HepG2 (cell line): ENCODE results near the gene FZD7. TPM values are rescaled to one million over a fixed set of nuclear protein-coding genes. Genes with fewer than 3 reads are reported as not detected.

Experiments
- ATAC-seq: fragments of 200-7000 bp; cut with Tn5 transposase; 3 replicates; pipeline ENCODE4 v1.9.1; 2020; ENCODE audit warnings: mild to moderate bottlenecking, moderate library complexity
- BruUV-seq: library from RNA; stranded (reverse); fragments of 400-500 nt; replicated peaks from 2 replicates; lab custom pipeline; 2021; lab: Mats Ljungman, UMichigan
- CTCF ChIA-PET: fragments of 300-600 bp; formaldehyde crosslinking; extraction: SDS; loops from one replicate; lab custom pipeline; 2021; ENCODE audit warnings: low total read pairs, inconsistent platforms, low intra/inter-chr PET ratio; lab: Yijun Ruan, JAX
- POLR2A ChIA-PET: fragments of 350-600 bp; sonication (Branson Sonifier 250); formaldehyde crosslinking; loops from one replicate; lab custom pipeline; 2020; ENCODE audit warnings: antibody characterized with exemption, inconsistent platforms; lab: Yijun Ruan, JAX
- DNase-seq: peaks from one replicate; pipeline ENCODE4 v3.0.0-alpha.2; 2015; ENCODE audit warnings: low spot score
- FAIRE-seq: peaks from 3 replicates; lab custom pipeline; 2011; peaks lifted over from hg19 to GRCh38; lab: Jason Lieb, UNC
- H2AFZ ChIP-seq: one replicate; pipeline ENCODE4 v1.6.1; 2011; ENCODE audit warnings: low read length, inconsistent platforms
- H3K27ac ChIP-seq: fragments of 300-600 bp; 3 replicates; pipeline ENCODE4 v1.8.0; 2011; ENCODE audit warnings: mixed run types, mild to moderate bottlenecking, mixed read lengths, low read length, inconsistent platforms; ENCODE audit not compliant: insufficient read depth; ENCODE audit errors: extremely low read length
- H3K27me3 ChIP-seq, 2 experiments: fragments of 200-600 bp in 1 of 2; 2 replicates in 1 of 2; 3 replicates in 1 of 2; pipeline versions ENCODE4 v1.6.0 to v1.8.0; 2011; ENCODE audit warnings: low read length in 2 of 2, mild to moderate bottlenecking in 2 of 2, moderate library complexity in 2 of 2, inconsistent platforms in 1 of 2; ENCODE audit not compliant: insufficient read depth in 2 of 2, control insufficient read depth in 1 of 2
- H3K36me3 ChIP-seq, 2 experiments: fragments of 200-600 bp in 1 of 2; replicated peaks in 1 of 2; 2 replicates in 1 of 2; 3 replicates in 1 of 2; pipeline versions ENCODE4 v1.5.1 to v1.8.0; 2011; ENCODE audit warnings: low read length in 2 of 2, inconsistent platforms in 1 of 2; ENCODE audit not compliant: insufficient read depth in 2 of 2, control insufficient read depth in 1 of 2
- H3K4me1 ChIP-seq: 2 replicates; pipeline ENCODE4 v1.5.1; 2012; ENCODE audit warnings: low read length, inconsistent platforms; ENCODE audit not compliant: insufficient read depth
- H3K4me2 ChIP-seq: 2 replicates; pipeline ENCODE4 v1.6.0; 2011; ENCODE audit warnings: low read depth, low read length, inconsistent platforms
- H3K4me3 ChIP-seq, 3 experiments: fragments of 200-600 bp in 1 of 3; sonication (generic), shearing (Covaris generic) in 1 of 3; replicated peaks in 1 of 3; 2 replicates each; pipeline ENCODE4 v1.5.1; 2011 to 2016; ENCODE audit warnings: low read length in 3 of 3, inconsistent platforms in 2 of 3, low read depth in 2 of 3, mild to moderate bottlenecking in 2 of 3, control low read depth in 1 of 3, mixed read lengths in 1 of 3; ENCODE audit not compliant: insufficient read depth in 1 of 3
- H3K79me2 ChIP-seq: one replicate; pipeline ENCODE4 v1.6.1; 2011; ENCODE audit warnings: low read length, inconsistent platforms; ENCODE audit not compliant: insufficient read depth
- H3K9ac ChIP-seq: 2 replicates; pipeline ENCODE4 v1.6.0; 2011; ENCODE audit warnings: mild to moderate bottlenecking, low read depth, low read length, inconsistent platforms; ENCODE audit not compliant: insufficient read depth
- H3K9me3 ChIP-seq: 2 replicates; pipeline ENCODE4 v1.5.1; 2012; ENCODE audit warnings: mild to moderate bottlenecking, low read length
- H4K20me1 ChIP-seq: 2 replicates; pipeline ENCODE4 v1.6.0; 2011; ENCODE audit warnings: inconsistent platforms, mild to moderate bottlenecking, low read length, moderate library complexity; ENCODE audit not compliant: insufficient read depth
- CREM ChIP-seq, 2 experiments: sonication (generic) in 1 of 2; formaldehyde crosslinking in 1 of 2; IDR thresholded peaks; 2 replicates each; pipeline versions ENCODE4 v1.4.0 to v1.6.1; 2016 to 2020; ENCODE audit warnings: antibody characterized with exemption in 1 of 2, mild to moderate bottlenecking in 1 of 2, missing genetic modification reagents in 1 of 2
- ERF ChIP-seq: IDR thresholded peaks from 2 replicates; pipeline ENCODE4 v1.6.1; 2018; ENCODE audit warnings: missing biosample characterization, missing genetic modification reagents
- NR1H2 ChIP-seq: sonication (generic); formaldehyde crosslinking; IDR thresholded peaks from 2 replicates; pipeline ENCODE4 v1.8.1; 2022; ENCODE audit warnings: low read depth, missing genetic modification reagents, borderline replicate concordance
- SIX4 ChIP-seq: sonication (generic); formaldehyde crosslinking; IDR thresholded peaks from 2 replicates; pipeline ENCODE4 v1.4.0; 2020; ENCODE audit warnings: missing genetic modification reagents
- U2AF1 ChIP-seq: fragments of 200-400 bp; formaldehyde crosslinking; optimal IDR thresholded peaks from 2 replicates; pipeline ENCODE3; 2017; ENCODE audit warnings: mild to moderate bottlenecking, low read depth, low read length
- ZNF350 ChIP-seq: sonication (generic); formaldehyde crosslinking; IDR thresholded peaks from 2 replicates; pipeline ENCODE4 v1.4.0; 2020; ENCODE audit warnings: mild to moderate bottlenecking, low read depth, missing genetic modification reagents, borderline replicate concordance
- ZNF414 ChIP-seq: sonication (generic); formaldehyde crosslinking; IDR thresholded peaks from 2 replicates; pipeline ENCODE4 v1.5.0; 2020; ENCODE audit warnings: missing genetic modification reagents
- ZNF510 ChIP-seq: sonication (generic); formaldehyde crosslinking; IDR thresholded peaks from 2 replicates; pipeline ENCODE4 v1.4.0; 2020; ENCODE audit warnings: low read depth, mild to moderate bottlenecking, missing genetic modification reagents
- WGBS: methylation state at CpG from one replicate; pipeline ENCODE4 v1.1.6; 2017; ENCODE audit warnings: low lambda C conversion rate; 5-methylcytosine and 5-hydroxymethylcytosine counted together
- in situ Hi-C: cut with HindIII; loops from 2 replicates; pipeline ENCODE4 v1.10.0; 2017; ENCODE audit warnings: low pct_unique_long_range_greater_than_20kb; ENCODE audit not compliant: extremely low pct_ligation_motif_present
- intact Hi-C: fragments of 100-400 bp; cut with micrococcal nuclease; formaldehyde crosslinking; loops from one replicate; pipeline ENCODE4 v1.10.0; 2022; ENCODE audit not compliant: unreplicated experiment
- polyA plus RNA-seq, 8 experiments: library from polyadenylated mRNA; depleted of rRNA in 3 of 8; stranded (reverse) in 7 of 8; unstranded in 1 of 8; fragments of >200 nt; fragmentation: Illumina TruSeq in 4 of 8; extraction: Trizol in 4 of 8; gene quantifications; 2 replicates each; pipeline versions ENCODE4 v1.2.1 to v1.2.3, GENCODE V29; 2011 to 2016; ENCODE audit warnings: low read depth in 4 of 8, missing spikeins in 1 of 8, mixed read lengths in 1 of 8; ENCODE audit not compliant: insufficient read depth in 1 of 8
- total RNA-seq, 5 experiments: library from RNA; depleted of rRNA; stranded (reverse); fragments of >200 nt; fragmentation: Illumina TruSeq; extraction: Trizol; gene quantifications; 2 replicates each; pipeline ENCODE4 v1.2.3, GENCODE V29; 2016; ENCODE audit warnings: low read depth in 1 of 5
- TF ChIP-seq, protein P1 (sequence below): sonication (generic); formaldehyde crosslinking; conservative IDR thresholded peaks from 2 replicates; pipeline ENCODE4 v1.8.0; 2022; ENCODE audit warnings: mild to moderate bottlenecking, moderate library complexity, missing genetic modification reagents

FZD7 gene
- total and polyA plus RNA-seq, 2 of the 13 experiments (the other 11 are each of a cell fraction or from before 2014, with no cell fraction given): 0.13 to 0.38 TPM

DNA sequence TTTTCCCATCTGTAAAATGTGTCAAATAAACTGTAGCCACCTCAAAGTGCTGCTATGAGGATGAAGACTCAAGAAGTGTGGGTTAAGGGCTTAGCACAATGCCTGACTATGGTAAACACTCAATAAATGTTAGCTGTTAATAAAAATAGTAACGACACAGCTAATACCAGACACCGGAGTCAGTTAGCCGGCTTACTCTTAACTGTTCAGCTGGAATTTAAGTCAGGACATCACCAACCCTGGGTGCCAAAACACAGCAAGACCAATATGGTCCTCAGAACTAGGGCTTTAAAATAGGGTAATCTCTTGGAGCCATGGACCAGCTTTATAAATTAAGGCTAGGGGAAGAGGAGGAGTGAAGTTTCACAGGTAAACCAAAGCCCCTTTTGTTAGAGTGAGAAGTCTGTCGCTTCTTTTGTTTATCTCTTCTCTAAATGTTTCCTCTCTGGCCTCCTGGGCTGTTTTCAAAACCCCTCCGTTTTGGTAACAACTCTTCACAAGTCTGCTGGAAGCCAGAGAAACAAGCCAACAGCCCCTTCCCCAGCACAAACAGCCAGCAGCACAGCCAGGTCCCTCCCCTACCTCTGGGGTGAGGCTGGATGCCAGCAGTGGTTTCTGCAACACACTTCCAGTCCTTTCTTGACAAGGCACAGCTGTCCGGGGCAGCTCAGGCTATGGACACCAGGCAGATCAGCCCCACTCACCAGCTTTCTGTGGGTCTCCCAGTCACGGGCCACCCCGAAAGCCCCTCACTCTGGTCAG lies 13.8 kb upstream of the FZD7 start:
- Histone ChIP-seq H3K4me3 (no peak overlapping the region), H2AFZ (no peak overlapping the region), H3K9me3 (no peaks in the 10 kb centered on the region), H3K27me3 (peaks cover 4 to 6% of the 10 kb centered on the region in 2 experiments; a peak in 3 of 5 replicates), H4K20me1 (no peaks in the 10 kb centered on the region), H3K4me2 (no peak overlapping the region), H3K79me2 (no peaks in the 10 kb centered on the region), H3K4me1 (no peaks in the 10 kb centered on the region), H3K36me3 (no peaks in the 10 kb centered on the region), H3K9ac (no peak overlapping the region), H3K27ac (no peak overlapping the region)
- DNase-seq (no peak), ATAC-seq (no peak; the same call in 2 of the 3 replicates), FAIRE-seq (no peak)
- 57% methylated on average over 8 of the region's 8 CpGs for WGBS
- intact Hi-C loops: no loop called here
- no TSS peak for BruUV-seq
- in situ Hi-C loops: no loop called here
- POLR2A ChIA-PET: no interaction called here
- TF ChIP-seq ZNF414 (CRISPR knock-in tag) (no peak), CREM (IDR thresholded peaks at IDR 0.05) (no peak), CREM (CRISPR knock-in tag; IDR thresholded peaks at IDR 0.05) (no peak)
- TF ChIP-seq, all 625 proteins: peak for 0
- CTCF ChIA-PET: no interaction called here

GRCh38 chr2:202022755-202023154 lies 10.9 kb upstream of the FZD7 start:
- DNase-seq (no peak), FAIRE-seq (no peak), ATAC-seq (no peak)
- no peak overlapping the region for H3K4me2 ChIP-seq
- H3K4me3 ChIP-seq: no peak overlapping the region
- ChIA-PET CTCF (no interaction called here), POLR2A (no interaction called here)
- H3K79me2 ChIP-seq: no peaks in the 10 kb centered on the region
- intact Hi-C loops: no loop called here
- TF ChIP-seq SIX4 (CRISPR knock-in tag): no peak
- no peak for TF ChIP-seq ZNF350 (CRISPR knock-in tag)
- TF ChIP-seq ERF (CRISPR knock-in tag): no peak
- TF ChIP-seq ZNF510 (CRISPR knock-in tag): no peak
- TF ChIP-seq U2AF1: no peak
- TF ChIP-seq NR1H2: no peak
- TF ChIP-seq, protein P1, sequence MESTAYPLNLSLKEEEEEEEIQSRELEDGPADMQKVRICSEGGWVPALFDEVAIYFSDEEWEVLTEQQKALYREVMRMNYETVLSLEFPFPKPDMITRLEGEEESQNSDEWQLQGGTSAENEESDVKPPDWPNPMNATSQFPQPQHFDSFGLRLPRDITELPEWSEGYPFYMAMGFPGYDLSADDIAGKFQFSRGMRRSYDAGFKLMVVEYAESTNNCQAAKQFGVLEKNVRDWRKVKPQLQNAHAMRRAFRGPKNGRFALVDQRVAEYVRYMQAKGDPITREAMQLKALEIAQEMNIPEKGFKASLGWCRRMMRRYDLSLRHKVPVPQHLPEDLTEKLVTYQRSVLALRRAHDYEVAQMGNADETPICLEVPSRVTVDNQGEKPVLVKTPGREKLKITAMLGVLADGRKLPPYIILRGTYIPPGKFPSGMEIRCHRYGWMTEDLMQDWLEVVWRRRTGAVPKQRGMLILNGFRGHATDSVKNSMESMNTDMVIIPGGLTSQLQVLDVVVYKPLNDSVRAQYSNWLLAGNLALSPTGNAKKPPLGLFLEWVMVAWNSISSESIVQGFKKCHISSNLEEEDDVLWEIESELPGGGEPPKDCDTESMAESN (CRISPR knock-in tag): no peak
- H4K20me1 ChIP-seq: no peaks in the 10 kb centered on the region
- 58% methylated on average over 8 of the region's 8 CpGs for WGBS
- H3K9me3 ChIP-seq: no peaks in the 10 kb centered on the region
- in situ Hi-C loops: no loop called here
- BruUV-seq: no TSS peak
- no peak overlapping the region for H3K9ac ChIP-seq
- H3K27ac ChIP-seq: no peak overlapping the region
- H3K27me3 ChIP-seq: peaks cover 4 to 13% of the 10 kb centered on the region in 2 experiments; a peak in 3 of 5 replicates
- H3K4me1 ChIP-seq: no peaks in the 10 kb centered on the region
- H3K36me3 ChIP-seq: no peaks in the 10 kb centered on the region
- no peak overlapping the region for H2AFZ ChIP-seq
